HG03108 (cell line): ENCODE data around the gene ZBTB24.
A peak's percentile ranks its signal among the peaks of the same experiment; 100 is the strongest.

ENCODE experiments used
- ATAC-seq: cut with Tn5 transposase; IDR thresholded peaks from one replicate; pipeline ENCODE4 v1.9.1; 2021; ENCODE audit warnings: moderate library complexity; ENCODE audit not compliant: unreplicated experiment

ZBTB24 gene

GRCh38 chr6:109503327-109504224 lies 20.6 kb upstream of the ZBTB24 start:
- ATAC-seq = no peak

- ATAC-seq = no peak
These were observed 15.9 kb upstream of the ZBTB24 start for GRCh38 chr6:109498936-109499335.

- no peak for ATAC-seq
These were observed 15.0 kb upstream of the ZBTB24 start for GRCh38 chr6:109498052-109498451.

- ATAC-seq = no peak
These were observed 13.2 kb upstream of the ZBTB24 start for GRCh38 chr6:109496036-109496772.

- ATAC-seq = no peak
These were observed 10.8 kb upstream of the ZBTB24 start for GRCh38 chr6:109493865-109494264.

- no peak for ATAC-seq
These were observed 8.4 kb upstream of the ZBTB24 start for GRCh38 chr6:109491207-109491938.

GRCh38 chr6:109490713-109491112 lies 7.7 kb upstream of the ZBTB24 start:
- no peak for ATAC-seq

GRCh38 chr6:109488001-109488400 lies 5.0 kb upstream of the ZBTB24 start:
- no peak for ATAC-seq

GRCh38 chr6:109486068-109486467 lies 3.0 kb upstream of the ZBTB24 start:
- no peak for ATAC-seq

- ATAC-seq = no peak
These were observed 2.4 kb upstream of the ZBTB24 start for GRCh38 chr6:109485266-109485935.

GRCh38 chr6:109484122-109484521 lies 1.1 kb upstream of the ZBTB24 start:
- ATAC-seq = no peak

- peak; percentile 5 for ATAC-seq
These were observed 677 bp upstream of the ZBTB24 start for GRCh38 chr6:109483735-109484057.

- no peak for ATAC-seq
These were observed 2.0 kb downstream of the ZBTB24 start for GRCh38 chr6:109480993-109481480.

GRCh38 chr6:109478841-109479624 lies 4.0 kb downstream of the ZBTB24 start:
- no peak for ATAC-seq

GRCh38 chr6:109478222-109478805 lies 4.7 kb downstream of the ZBTB24 start:
- no peak for ATAC-seq

GRCh38 chr6:109477725-109478124 lies 5.3 kb downstream of the ZBTB24 start:
- ATAC-seq = peak; percentile 73

GRCh38 chr6:109477184-109477583 lies 5.8 kb downstream of the ZBTB24 start:
- ATAC-seq = no peak

- ATAC-seq = no peak
These were observed 7.4 kb downstream of the ZBTB24 start for GRCh38 chr6:109475625-109476024.

GRCh38 chr6:109474995-109475394 lies 8.0 kb downstream of the ZBTB24 start:
- ATAC-seq = no peak

GRCh38 chr6:109473120-109473519 lies 9.9 kb downstream of the ZBTB24 start:
- ATAC-seq = no peak
